T-helper 1 cell (primary cell): ENCODE data around the gene PTCHD1.

Source experiments
- DNase-seq, 5 donors: peaks; one replicate each; pipeline ENCODE4 v3.0.0-alpha.2; 2012 to 2020

The PTCHD1 gene

GRCh38 chrX:23422912-23423311 is 88.3 kb downstream of the PTCHD1 start:
- DNase-seq = no peak

GRCh38 chrX:23434356-23434884 is 99.8 kb downstream of the PTCHD1 start:
- no peak for DNase-seq

- no peak for DNase-seq
These were observed 100.5 kb downstream of the PTCHD1 start for GRCh38 chrX:23435108-23435507.

GRCh38 chrX:23435575-23435974 is 100.9 kb downstream of the PTCHD1 start:
- no peak for DNase-seq

GRCh38 chrX:23436875-23437274 is 102.2 kb downstream of the PTCHD1 start:
- DNase-seq = no peak

- no peak for DNase-seq
These were observed 116.6 kb downstream of the PTCHD1 start for GRCh38 chrX:23451266-23451665.
